GM12875 (cell line): Measurements from ENCODE around the gene ZNF587.

Experiments used
- H3K4me3 ChIP-seq: one replicate; pipeline ENCODE4 v1.5.1; 2011; ENCODE audit warnings: low read depth, low read length, control low read depth
- CTCF ChIP-seq: IDR thresholded peaks from 2 replicates; pipeline ENCODE4 v1.5.1; 2011; ENCODE audit warnings: low read depth, mild to moderate bottlenecking, control low read depth, inconsistent platforms, low read length, moderate library complexity, borderline replicate concordance; ENCODE audit not compliant: insufficient read depth

The ZNF587 gene

DNA sequence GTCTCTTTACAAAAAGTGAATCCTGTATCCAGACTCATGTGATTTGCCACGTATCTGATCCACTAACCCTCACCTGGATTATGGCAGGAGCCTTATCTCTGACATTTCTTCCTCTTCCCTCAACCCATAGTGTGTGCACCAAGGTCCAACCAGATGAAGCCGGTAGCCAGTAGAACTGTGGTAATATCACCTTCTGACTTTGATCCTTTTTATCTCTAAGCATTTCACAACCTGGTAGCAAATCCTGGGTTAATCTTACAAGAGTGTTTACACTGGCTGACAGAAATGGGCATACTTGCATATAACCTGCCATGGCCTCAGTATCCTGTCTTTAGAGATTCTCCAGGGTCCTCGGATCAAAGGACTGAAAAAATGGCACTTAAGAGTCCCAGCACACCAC lies 64.9 kb downstream of the ZNF587 start:
- TF ChIP-seq CTCF, result no peak

More for the DNA sequence above, 64.9 kb downstream of the ZNF587 start:
- no peak overlapping the region for H3K4me3 ChIP-seq
